GM12874 (cell line): ENCODE results near the gene MINK1.

Source experiments
- TF ChIP-seq, protein P1 (sequence below): IDR thresholded peaks from 2 replicates; pipeline ENCODE4 v1.5.1; 2011; ENCODE audit warnings: low read depth, mild to moderate bottlenecking, control low read depth, low read length, moderate library complexity; ENCODE audit not compliant: insufficient read depth

The MINK1 gene

DNA sequence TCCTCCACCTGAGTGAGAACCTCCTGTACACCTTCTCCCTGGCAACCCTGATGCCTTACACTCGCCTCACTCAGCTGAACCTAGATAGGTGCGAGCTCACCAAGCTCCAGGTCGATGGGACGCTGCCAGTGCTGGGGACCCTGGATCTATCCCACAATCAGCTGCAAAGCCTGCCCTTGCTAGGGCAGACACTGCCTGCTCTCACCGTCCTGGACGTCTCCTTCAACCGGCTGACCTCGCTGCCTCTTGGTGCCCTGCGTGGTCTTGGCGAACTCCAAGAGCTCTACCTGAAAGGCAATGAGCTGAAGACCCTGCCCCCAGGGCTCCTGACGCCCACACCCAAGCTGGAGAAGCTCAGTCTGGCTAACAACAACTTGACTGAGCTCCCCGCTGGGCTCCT is 99.6 kb downstream of the MINK1 start:
- TF ChIP-seq, protein P1, sequence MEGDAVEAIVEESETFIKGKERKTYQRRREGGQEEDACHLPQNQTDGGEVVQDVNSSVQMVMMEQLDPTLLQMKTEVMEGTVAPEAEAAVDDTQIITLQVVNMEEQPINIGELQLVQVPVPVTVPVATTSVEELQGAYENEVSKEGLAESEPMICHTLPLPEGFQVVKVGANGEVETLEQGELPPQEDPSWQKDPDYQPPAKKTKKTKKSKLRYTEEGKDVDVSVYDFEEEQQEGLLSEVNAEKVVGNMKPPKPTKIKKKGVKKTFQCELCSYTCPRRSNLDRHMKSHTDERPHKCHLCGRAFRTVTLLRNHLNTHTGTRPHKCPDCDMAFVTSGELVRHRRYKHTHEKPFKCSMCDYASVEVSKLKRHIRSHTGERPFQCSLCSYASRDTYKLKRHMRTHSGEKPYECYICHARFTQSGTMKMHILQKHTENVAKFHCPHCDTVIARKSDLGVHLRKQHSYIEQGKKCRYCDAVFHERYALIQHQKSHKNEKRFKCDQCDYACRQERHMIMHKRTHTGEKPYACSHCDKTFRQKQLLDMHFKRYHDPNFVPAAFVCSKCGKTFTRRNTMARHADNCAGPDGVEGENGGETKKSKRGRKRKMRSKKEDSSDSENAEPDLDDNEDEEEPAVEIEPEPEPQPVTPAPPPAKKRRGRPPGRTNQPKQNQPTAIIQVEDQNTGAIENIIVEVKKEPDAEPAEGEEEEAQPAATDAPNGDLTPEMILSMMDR = no peak

- TF ChIP-seq, protein P1 = no peak
Observed at GRCh38 chr17:4933646-4934045, 100.5 kb downstream of the MINK1 start.

GRCh38 chr17:4934173-4934979 is 101.2 kb downstream of the MINK1 start:
- TF ChIP-seq, protein P1 = peak; percentile 38

- TF ChIP-seq, protein P1 = no peak
Observed at GRCh38 chr17:4935650-4936049, 102.5 kb downstream of the MINK1 start.

DNA sequence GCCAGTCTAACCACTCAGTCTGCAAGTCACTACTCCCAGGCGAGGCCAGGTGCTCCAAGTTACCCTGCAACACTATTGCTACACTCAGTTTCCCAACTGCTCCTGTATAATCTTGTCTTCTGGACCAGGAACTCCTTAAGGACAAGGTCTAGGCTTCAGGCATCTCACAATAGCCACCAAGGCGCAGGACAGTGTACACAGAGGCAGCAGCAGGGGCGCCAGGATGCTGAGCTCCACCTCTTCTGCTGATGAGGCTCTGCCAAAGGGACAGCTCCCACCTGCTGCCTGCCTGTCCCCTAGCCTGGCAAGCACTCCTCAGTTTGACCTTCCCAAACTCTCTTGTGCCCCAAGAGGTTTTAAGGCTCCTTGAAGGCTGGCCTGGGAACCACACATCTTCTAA is 103.3 kb downstream of the MINK1 start:
- TF ChIP-seq, protein P1 = no peak

DNA sequence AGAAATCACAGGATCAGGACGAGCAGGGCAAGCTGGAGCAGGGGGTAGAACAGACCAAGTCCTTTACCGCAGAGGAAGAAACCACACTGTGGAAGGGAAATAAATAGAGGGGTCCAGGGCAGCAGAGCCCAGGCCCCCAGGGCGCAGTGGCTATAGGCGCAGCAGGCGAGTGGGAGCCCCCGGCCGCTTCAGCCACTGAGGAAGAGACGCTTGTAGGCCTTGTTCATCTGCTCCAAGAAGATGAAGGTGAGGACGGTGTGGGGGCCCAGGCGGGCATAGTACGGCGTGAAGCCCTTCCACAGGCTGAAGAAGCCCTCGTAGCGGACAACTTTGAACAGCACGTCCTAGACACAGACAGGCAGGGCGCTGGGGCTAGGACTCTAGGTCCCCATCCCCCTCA is 104.4 kb downstream of the MINK1 start:
- TF ChIP-seq, protein P1 = no peak

- TF ChIP-seq, protein P1 = no peak
Observed at GRCh38 chr17:4938069-4938491, 104.9 kb downstream of the MINK1 start.
